GM19372 (cell line): ENCODE measurements around the gene GALC.
"Not testable (repeated sequence)": the region's sequence is repeated elsewhere in the genome, so short reads cannot be mapped to it uniquely, and the experiment has no call there.

Source experiments
- ATAC-seq: cut with Tn5 transposase; IDR thresholded peaks from one replicate; pipeline ENCODE4 v1.9.1; 2021; ENCODE audit warnings: mild to moderate bottlenecking, low read depth, moderate library complexity; ENCODE audit not compliant: unreplicated experiment

The GALC gene

GRCh38 chr14:87992718-87993628, at the start of gene GALC:
Gene GALC (minus strand): TSS chr14:87993182. CDS start chr14:87993164, 18 bp downstream.
- peak; percentile 79 for ATAC-seq

- ATAC-seq, result no peak
These were observed 47.2 kb upstream of the GALC start for GRCh38 chr14:88040146-88040545.

- ATAC-seq, result no peak
These were observed 46.2 kb upstream of the GALC start for GRCh38 chr14:88039197-88039596.

- ATAC-seq, result no peak
These were observed 44.3 kb upstream of the GALC start for GRCh38 chr14:88037325-88037724.

GRCh38 chr14:88036422-88036821, 43.4 kb upstream of the GALC start:
- ATAC-seq, result no peak

DNA sequence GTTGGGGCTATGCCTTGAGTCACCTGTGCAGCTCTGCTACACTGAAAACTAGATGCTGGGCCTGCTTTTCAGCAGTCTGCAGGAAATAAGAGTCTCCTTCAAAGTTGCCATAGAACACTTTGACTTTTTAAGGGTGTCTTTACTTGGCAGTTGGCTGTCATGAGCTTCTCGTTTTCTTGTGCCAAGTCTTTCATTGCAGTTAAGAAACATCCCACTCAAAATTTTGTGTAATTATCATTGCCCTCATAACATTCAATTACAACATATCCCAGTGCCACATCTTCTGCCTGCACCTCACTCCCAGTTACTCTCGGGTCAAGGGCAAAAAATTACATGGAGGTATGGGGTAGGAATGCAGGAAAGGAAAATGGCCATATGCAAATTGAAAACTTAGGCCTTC, 41.1 kb upstream of the GALC start:
- ATAC-seq, result no peak

DNA sequence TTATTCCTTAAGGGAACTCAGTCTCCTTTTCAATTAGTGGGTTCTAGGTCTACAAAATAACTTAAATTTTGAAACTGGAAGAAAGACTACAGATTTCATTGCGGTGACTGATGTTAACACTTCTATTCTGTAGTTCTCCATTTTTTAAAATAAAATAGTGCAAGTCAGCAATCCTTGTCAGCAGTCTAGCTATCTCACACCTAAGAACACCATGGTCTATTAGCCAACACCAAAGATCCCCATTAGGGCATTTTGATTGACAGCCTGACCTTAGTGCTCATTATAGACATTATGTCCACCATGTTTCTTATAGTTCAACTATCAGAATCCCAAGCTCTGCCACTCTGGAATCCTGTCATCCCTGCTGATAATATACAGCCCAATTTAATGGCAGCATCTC, 39.4 kb upstream of the GALC start:
- no peak for ATAC-seq

- no peak for ATAC-seq
These were observed 37.9 kb upstream of the GALC start for GRCh38 chr14:88030892-88031291.

- no peak for ATAC-seq
These were observed 37.1 kb upstream of the GALC start for GRCh38 chr14:88030079-88030478.

GRCh38 chr14:88029500-88029899, 36.5 kb upstream of the GALC start:
- ATAC-seq, result no peak

DNA sequence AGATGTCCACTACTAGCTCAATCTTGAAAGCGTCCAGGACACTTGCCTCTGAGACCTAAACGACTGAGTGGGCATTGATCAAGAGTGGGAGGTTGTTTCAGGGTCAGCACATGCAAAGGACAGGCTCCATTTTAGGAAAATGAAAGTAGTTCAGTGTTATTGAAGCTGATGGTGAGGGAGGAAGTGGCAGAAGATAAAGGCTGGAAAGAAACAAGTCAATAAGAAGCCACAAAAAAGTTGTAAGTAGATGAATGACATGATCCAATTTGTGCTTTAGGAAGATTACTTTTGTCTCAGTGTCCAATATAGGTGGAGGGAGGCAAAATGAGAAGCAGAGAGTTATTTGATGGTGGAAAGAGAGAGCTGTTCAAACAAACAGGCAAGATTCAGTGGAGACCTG, 33.9 kb upstream of the GALC start:
- no peak for ATAC-seq

DNA sequence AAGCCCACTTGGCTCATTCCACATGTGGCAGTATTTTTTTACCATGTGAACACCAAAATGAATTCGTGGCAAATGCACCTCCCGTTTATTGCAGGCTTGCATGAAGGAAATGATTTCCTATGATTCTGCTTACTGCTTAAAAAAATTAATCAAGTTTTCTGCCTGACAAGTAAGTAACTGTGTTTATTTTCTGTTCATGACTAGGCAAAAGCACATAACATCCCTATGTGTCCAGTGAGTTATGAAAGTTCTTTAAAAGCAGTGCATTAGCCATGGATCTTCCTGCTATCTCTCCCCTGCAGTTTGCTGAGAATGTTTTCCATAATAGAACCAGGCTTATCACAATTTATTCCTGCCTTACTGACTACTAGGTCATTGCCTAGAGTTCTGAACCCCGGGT, 32.3 kb upstream of the GALC start:
- ATAC-seq, result no peak

- not testable (repeated sequence) for ATAC-seq
These were observed 31.5 kb upstream of the GALC start for GRCh38 chr14:88024252-88025086.

DNA sequence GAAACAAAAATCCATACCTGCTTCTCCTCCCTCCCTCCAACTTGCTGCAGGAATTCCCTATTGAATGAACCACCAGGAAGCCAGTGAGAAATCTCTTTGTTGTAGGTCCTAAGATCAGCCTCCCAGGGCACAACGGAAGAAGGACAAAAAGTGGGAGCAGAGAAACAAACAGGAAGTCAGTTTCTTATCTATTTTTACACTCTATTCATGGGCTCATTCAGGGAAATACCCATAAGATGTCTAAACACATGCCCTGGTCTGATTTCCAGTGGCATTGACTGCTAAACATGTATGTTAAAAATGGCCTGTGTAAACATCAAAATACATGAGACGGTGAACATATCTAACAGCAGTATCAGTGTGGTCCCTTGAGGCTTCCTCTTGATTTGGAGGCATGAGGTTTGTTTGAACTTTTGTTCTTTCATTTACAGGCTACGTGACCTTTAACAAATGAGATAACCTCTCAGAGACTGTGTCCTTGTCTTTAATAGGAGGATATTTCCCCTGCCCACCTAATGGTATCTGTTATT, 30.7 kb upstream of the GALC start:
- ATAC-seq, result no peak

DNA sequence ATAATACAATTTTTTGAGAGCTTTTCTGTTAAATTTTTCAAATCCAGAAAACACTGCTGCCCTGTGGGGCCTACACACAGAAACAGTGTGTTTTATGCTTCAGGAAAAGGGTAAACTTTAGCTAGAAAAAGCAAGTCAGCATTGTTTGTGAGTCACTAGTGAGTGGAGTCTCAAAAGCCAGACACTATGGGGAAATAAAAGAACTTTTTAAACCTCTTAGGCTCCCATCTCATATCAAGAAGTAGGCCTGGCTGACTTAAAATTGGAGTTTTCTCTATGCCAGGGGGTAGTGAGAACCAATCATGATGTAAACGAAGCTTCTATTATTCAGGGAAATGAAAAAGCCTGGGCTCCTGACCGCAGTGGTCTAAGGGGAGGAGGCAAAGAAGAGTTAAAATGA, 24.6 kb upstream of the GALC start:
- ATAC-seq, result no peak

DNA sequence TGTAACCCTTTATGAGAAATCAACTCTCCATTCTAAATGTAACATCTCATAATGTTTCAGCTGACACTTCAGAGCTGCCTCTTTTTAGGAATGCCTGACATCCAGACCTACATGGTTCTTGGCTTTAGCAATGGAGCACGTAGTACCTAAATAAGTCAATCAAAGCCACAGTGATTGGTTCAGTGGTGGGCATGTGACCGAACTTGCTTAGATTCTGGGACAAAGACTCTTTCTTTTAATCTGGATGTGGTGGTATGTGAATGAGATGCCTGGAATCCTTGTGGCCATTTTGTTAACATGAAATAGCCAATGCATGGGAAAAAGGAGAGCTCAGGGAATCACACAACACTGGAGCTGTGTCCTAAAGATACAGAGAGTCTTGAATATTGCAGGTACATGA, 23.8 kb upstream of the GALC start:
- no peak for ATAC-seq

DNA sequence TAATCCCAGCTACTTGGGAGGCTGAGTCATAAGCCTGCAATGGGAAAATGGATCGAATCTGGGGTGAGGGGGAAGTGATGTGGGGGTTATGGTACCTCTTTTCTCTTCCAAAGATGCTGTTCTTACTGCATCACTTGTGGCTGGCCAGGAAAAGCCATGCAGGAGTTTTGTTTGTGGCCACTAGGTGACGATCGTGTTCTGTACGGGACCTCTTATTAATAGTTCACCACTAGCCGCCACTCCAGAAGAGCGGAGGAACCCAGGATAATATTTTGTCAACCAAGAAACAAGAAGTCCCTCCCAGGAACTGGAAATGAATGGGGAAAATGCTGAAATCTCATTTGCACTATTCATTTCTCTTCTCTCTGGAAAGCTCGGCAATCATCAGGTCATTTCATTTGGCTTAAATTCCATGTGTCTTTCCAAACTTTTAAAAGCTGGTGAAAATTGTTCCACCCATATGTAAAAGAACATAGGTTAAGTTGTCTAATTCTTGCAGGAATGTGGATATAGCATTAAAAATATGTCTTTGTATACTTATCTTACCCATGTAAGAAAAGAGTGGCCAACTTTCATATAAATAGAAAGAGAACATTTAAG, 20.9 kb upstream of the GALC start:
- peak; percentile 92 for ATAC-seq

- no peak for ATAC-seq
These were observed 19.5 kb upstream of the GALC start for GRCh38 chr14:88012495-88012894.

- no peak for ATAC-seq
These were observed 17.3 kb upstream of the GALC start for GRCh38 chr14:88010331-88010730.

DNA sequence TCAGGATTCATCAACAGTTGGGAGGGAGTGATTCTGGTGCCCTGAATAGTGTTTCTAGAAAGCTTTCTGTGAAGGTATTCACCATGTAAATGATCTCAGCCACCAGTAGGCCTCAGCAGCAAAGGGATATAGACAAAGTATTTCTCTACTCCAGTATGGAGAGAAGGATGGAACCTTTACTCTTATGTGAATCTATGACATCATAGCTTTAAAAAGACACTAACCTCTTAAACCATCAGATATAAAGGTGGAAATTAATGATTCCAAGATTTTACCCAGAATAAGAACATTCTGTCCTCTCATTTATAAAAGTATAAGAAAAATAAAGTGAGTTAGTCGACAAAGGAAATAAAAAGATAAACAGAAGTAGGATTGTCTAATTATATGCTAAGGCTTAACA, 16.5 kb upstream of the GALC start:
- no peak for ATAC-seq
